Omental fat pad (tissue), 4 donors: ENCODE data around the gene MAP3K6. TPM values are rescaled to one million over a fixed set of nuclear protein-coding genes. Genes with fewer than 3 reads are reported as not detected.

Source experiments
- ATAC-seq: fragments of 150-250 bp; one replicate; pipeline ENCODE4 v1.9.1; 2016; ENCODE audit warnings: mild to moderate bottlenecking, moderate library complexity; ENCODE audit not compliant: low FRiP score
- DNase-seq: peaks from one replicate; pipeline ENCODE4 v3.0.0-alpha.2; 2019; ENCODE audit warnings: low spot score
- CTCF ChIP-seq, 3 donors: fragments of 450-650 bp; IDR thresholded peaks; one replicate each; pipeline ENCODE4 v1.5.1; 2016 to 2017; ENCODE audit warnings: antibody characterized with exemption in 3 of 3, mild to moderate bottlenecking in 3 of 3, moderate library complexity in 2 of 3
- total RNA-seq, 4 donors: library from RNA; depleted of rRNA; stranded (reverse); fragments of >200 nt; gene quantifications; one replicate each; pipeline ENCODE4 v1.1.0, GENCODE V29; 2016

MAP3K6 gene
- total RNA-seq, 4 donors from 2014 or later = 26.8 to 129 (median 43.4) TPM

GRCh38 chr1:27318596-27318995 is 48.2 kb downstream of the MAP3K6 start:
- ATAC-seq (no peak), DNase-seq (no peak)
- no peak for TF ChIP-seq CTCF (IDR thresholded peaks at IDR 0.05)

- no peak for TF ChIP-seq CTCF (IDR thresholded peaks at IDR 0.05)
- no peak for ATAC-seq
- DNase-seq = no peak
Measured at GRCh38 chr1:27318136-27318535, 48.6 kb downstream of the MAP3K6 start.

GRCh38 chr1:27316860-27317259 is 49.9 kb downstream of the MAP3K6 start:
- TF ChIP-seq CTCF (IDR thresholded peaks at IDR 0.05) = no peak
- ATAC-seq (no peak), DNase-seq (no peak)

- ATAC-seq (no peak), DNase-seq (no peak)
- TF ChIP-seq CTCF (IDR thresholded peaks at IDR 0.05) = no peak
Measured at GRCh38 chr1:27314737-27315136, 52.0 kb downstream of the MAP3K6 start.

GRCh38 chr1:27314169-27314568 is 52.6 kb downstream of the MAP3K6 start:
- ATAC-seq (no peak), DNase-seq (no peak)
- TF ChIP-seq CTCF (IDR thresholded peaks at IDR 0.05) = no peak

- DNase-seq (no peak), ATAC-seq (no peak)
- TF ChIP-seq CTCF (IDR thresholded peaks at IDR 0.05) = no peak
Measured at GRCh38 chr1:27307874-27308598, 58.7 kb downstream of the MAP3K6 start.
